PC-3 (cell line): ENCODE data around the gene ANKFN1.

ENCODE experiments used
- CTCF ChIP-seq: fragments of 300-600 bp; sonication (generic); conservative IDR thresholded peaks from 2 replicates; pipeline ENCODE4 v1.5.1; 2017; ENCODE audit warnings: antibody characterized with exemption, low read depth, mild to moderate bottlenecking, low read length
- EZH2 ChIP-seq: fragments of 300-600 bp; sonication (generic); IDR thresholded peaks from one replicate; pipeline ENCODE4 v1.6.1; 2017; ENCODE audit warnings: antibody characterized with exemption, mild to moderate bottlenecking, low read length; ENCODE audit not compliant: unreplicated experiment

GRCh38 chr17:56545930-56546329 lies 392.7 kb downstream of the ANKFN1 start:
- TF ChIP-seq CTCF (no peak), EZH2 (no peak)
